Measurements from ENCODE around the gene OR2L3.
"Not testable (repeated sequence)": the region's sequence is repeated elsewhere in the genome, so short reads cannot be mapped to it uniquely, and the experiment has no call there.

OR2L3 gene, protein sequence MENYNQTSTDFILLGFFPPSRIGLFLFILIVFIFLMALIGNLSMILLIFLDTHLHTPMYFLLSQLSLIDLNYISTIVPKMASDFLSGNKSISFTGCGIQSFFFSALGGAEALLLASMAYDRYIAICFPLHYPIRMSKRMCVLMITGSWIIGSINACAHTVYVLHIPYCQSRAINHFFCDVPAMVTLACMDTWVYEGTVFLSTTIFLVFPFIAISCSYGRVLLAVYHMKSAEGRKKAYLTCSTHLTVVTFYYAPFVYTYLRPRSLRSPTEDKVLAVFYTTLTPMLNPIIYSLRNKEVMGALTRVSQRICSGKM

DNA sequence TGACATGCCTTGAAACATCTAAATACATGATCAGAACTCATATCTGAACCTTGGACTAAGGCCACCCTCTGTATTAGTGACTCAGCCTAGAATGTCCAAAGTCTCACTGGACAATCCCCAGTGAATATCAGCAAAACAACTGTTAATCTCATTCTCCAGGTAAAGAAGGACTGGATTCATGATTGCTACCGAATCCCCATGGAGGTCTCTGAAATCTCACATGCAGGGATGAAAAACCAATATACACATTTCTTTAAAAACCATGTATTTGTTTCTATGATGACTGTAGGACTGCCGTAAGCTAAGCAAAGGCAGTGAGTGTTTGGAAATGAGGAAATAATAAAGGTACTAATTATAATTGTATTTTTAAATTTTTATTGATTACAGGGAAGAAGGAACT lies at the start of gene OR2L3:
TSS of gene OR2L3 (plus strand) at position 301 of the 400 bp plus-strand sequence. CDS start 13,846 bp downstream, outside the sequence.
- DNase-seq = no peak

DNA sequence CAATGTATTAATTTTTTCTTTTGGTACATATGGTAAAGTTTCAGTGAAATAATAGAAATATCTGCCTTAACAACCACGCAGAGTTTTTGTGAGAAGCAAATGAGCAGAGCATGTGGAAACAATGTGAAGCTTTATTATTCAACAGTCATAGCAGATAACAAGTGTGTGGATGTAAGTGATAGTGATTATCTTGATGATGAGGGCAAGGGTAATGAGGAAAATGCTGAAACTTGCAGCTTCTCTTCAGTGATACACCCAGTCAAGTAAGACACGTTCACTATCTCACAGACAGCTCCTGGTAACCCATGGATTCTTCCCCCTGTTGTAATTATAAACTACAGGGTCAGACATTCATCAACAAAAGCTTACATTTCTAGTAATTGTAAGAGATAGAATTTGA lies 47.8 kb upstream of the OR2L3 start:
- no peak for DNase-seq

DNA sequence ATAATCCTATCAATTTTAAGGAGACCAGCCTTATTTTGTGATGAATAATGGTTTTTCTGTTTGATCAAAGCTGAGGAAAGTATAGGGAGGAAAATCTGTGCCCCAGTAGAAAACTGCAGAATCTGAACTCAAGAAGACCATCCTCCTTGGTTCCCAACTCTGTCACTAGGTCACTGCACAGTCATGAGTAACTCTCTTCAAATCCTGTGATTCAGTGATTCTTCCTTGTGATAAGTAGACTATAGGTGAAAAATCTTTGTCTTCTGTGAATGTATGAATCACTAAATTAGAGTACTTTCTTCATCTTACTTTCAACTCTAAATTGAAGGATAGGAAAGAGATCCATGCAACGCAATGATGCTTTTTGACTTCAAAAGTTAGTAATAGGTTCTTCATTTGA lies 46.5 kb upstream of the OR2L3 start:
- no peak for DNase-seq

DNA sequence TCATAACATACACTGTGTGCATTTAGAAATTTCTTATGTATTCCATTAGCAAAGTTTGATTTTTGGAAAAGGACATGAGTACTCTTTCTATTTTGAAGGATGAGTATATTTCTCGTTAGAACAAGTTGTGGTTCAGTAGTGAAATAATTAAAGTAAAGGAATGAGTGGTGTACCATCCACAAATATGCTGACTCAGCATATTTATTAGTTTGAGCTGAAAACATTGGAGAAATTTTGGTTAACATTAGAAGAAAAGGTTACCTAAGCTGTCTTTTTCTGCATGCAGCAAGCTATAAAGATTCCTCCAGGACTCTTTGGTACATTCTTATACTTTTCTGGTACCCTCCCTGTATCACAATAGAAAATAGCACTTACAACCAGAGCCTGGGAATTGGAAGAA lies 38.9 kb upstream of the OR2L3 start:
- DNase-seq = no peak

DNA sequence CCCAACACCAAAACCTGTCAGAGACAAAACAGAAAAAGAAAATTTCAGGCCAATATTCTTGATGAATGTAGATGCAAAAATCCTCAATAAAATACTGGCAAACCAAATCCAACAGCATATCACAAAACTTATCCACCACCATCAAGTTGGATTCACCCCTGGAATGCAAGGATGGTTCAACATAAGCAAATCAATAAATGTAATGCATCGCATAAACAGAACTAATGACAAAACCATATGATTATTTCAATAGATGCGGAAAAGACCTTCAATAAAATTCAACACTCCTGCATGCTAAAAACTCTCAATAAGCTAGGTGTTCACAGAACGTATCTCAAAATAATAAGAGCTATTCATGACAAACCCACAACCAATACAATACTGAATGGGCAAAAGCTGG lies 37.0 kb upstream of the OR2L3 start:
- DNase-seq = no peak

DNA sequence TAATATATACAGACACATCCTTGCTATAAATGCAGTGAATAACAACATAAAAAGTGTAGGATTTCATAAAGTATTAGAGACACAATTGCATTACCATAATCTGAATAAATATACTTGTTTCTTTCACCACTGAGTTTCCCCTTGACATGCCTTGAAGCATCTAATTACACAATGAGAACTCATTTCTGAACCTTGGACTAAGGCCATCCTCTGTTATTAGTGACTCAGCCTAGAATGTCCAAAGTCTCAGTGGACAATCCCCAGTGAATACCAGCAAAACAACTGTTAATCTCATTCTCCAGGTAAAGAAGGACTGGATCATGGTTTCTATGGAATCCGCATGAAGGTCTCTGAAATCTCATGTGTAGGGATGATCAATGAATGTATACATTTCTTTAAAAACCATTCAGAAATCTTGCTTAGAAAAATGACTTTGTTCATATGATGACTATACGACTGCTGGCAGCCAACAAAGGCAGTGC lies 33.4 kb upstream of the OR2L3 start, which contains the start of gene OR2L5:
TSS of gene OR2L5 (plus strand) at position 432 of the 482 bp plus-strand sequence. CDS start 8,288 bp downstream, outside the sequence.
- DNase-seq = no peak

DNA sequence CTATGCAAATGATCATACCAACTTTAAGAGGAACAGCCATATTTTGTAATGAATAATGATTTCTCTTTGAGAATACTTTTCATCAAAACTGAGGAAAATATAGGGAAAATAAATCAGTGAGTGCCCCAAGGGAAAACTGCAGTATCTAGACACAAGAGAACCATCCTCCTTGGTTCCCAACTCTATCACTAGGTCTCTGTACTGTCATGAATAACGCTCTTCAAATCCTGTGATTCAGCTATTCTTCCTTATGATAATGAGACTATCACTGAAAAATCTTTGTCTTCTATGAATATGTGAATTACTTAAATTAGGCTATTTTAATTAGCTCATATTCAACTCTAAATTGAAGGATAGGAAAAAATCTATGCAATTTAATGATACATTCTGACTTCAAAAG lies 30.8 kb upstream of the OR2L3 start:
- DNase-seq = no peak

DNA sequence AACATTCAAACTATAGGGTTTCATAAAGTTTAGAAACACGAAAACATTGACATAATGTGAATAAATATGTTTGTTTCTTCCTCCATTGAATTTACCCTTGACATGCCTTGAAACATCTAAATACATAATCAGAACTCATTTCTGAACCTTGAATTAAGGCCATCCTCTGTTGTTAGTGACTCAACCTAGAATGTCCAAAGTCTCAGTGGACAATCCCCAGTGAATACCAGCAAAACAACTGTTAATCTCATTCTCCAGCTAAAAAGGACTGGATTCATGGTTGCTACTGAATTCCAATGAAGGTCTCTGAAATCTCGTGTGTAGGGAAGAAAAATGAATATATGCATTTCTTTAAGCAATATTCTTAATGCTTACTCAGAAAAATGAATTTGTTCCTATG lies 16.9 kb upstream of the OR2L3 start, which contains the start of gene OR2L2:
TSS of gene OR2L2 (plus strand) at position 301 of the 400 bp plus-strand sequence. CDS start 8,198 bp downstream, outside the sequence.
- no peak for DNase-seq

DNA sequence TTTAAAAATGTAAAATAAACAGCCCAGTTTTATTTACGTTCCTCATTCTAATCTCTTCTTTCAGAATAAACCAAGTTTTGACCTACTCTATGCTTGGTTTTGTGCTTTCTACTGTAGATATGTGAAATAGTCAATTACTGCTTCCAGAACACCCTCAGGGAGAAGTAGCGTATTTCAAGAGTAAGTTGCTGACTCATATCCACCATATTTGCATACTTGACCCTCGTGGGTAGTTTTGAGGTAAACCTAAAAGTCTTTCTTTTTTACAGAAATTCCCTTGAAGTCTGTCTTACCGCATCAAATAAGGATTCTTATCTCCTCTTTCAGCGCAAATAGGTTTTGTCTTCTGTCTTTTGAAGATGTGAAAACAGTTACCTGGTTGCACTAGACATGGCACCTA lies 1.4 kb upstream of the OR2L3 start:
- no peak for DNase-seq

DNA sequence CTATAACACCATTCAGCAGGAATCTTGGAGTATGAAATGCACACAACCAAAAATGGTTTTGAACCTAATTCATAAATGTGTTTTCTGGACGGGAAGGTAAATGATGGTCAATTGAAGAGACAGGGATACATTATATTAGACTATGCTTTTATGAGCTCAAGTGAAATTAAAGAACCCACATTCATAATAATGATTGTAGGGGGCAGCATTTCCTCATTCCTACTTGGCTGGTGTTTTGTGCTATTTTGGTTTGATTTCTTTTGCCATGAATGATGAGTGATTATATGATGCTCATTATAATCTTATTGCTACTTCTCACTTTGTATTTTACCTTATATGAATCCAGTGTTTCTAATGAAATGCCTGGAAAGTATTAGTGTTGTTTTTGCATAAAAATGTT lies 372 bp downstream of the OR2L3 start:
- DNase-seq = no peak

DNA sequence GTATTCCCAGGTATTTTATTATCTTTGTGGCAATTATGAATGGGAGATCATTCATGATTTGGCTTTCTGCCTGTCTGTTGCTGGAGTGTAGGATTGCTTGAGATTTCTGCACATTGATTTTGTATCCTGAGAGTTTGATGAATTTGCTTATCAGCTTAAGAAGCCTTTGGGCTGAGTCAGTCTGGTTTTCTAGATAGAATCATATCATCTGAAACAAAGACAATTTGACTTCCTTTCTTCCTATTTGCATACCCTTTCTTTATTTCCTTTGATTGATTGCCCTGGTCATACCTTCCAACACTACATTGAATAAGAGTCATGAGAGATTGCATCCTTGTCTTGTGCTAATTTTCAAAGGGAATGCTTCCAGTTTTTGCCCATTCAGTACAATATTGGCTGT lies 8.0 kb downstream of the OR2L3 start:
- DNase-seq = no peak

DNA sequence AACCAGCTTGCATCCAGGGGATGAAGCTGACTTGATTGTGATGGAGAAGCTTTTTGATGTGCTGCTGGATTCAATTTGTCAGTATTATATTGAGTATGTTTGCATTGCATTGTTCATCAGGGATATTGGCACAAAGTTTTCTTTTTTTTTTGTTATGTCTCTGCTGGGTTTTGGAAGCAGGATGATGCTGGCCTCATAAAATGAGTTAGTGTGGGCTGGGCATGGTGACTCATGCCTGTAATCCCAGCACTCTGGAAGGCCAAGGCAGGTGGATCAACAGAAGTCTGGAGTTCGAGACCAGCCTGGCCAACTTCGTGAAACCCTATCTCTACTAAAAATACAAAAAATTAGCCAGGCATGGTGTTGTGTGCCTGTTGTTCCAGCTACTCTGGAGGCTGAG lies 8.6 kb downstream of the OR2L3 start:
- no peak for DNase-seq

DNA sequence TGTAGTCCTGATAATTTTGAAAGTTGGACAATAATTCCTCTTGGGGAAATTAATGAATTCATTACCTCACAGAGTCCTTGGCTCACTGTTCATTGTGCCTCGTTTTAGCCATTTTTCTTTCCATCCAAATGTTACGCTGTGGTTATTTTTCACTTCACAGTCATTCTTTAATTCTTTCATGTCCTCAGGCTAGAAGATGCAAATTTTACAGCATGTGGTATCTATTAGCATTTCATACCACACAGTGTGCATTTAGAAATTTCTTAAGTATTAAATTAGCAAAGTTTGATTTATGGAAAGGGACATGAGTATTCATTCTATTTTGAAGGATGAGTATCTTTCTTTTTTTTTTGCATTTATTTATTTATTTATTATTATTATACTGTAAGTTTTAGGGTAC lies 18.4 kb downstream of the OR2L3 start:
- no peak for DNase-seq

DNA sequence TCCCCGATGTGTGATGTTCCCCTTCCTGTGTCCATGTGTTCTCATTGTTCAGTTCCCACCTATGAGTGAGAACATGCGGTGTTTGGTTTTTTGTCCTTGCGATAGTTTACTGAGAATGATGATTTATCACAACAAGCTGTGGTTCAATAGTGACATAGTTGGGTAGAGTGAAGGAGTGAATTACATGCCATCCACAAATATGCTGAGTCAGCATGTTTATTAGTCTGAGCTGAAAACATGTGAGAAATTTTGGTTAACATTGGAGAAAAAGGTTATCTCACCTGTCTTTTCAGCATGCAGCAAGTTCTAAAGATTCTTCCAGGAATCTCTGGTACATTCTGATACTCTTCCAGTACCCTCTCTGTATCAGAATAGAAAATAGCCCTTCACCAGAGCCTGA lies 19.0 kb downstream of the OR2L3 start:
- no peak for DNase-seq

DNA sequence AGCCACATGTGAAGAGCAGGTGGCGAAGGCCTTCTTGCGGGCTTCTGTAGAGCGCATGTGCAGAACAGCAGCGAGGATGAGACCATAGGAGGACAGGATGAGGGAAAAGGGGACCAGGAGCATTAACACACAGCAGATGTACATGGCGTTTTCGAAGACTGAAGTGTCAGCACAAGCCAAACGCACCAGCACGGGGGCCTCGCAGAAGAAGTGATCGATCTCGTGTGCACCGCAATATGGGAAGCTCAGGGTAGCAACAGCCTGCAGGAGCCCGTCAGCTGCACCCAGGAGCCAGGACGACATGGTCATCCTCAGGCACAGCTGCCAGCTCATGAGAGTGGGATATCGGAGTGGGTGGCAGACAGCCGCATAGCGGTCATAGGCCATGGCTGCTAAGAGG lies 37.2 kb downstream of the OR2L3 start:
- DNase-seq = not testable (repeated sequence)

DNA sequence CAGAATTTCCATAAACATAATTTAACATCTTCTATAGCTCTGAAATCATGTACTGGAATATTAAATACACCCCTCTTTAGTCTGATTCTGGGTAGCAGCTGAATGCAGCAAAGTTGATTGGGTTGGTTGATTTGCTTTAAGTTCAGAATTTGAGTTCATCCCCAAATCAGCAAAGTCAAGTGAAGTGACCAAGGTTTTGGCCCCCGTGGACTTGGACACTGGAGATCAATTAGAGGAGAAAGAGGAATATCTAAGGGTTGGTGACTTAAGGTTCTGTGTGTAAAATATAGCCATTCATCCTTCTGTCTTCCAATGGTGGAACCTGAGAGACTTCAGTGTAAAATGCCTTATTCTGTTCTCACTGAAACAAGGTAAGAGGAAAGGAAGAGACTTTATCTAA lies 48.2 kb downstream of the OR2L3 start, which contains the start of gene OR2L13:
TSS of gene OR2L13 (plus strand) at position 301 of the 400 bp plus-strand sequence. CDS start 4,192 bp downstream, outside the sequence.
- no peak for DNase-seq

DNA sequence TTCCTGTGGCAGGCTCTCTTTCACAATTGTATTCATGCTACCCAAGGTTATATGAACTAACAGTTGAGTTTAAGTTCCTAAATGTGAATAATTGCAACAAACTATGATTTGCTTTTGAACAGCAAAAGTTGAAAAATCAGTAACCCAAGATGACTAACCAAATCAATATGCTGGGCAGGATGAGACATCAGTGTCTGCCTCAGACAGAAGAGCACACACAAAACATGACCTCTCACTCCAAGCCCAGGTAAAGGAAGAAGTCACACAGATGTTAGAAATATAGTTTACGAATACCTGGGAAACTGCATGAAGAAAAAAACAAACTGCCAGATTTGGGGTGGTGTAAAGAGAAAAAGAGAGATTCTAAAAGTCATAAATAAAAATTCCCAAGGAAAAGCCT lies 51.9 kb downstream of the OR2L3 start:
- DNase-seq = no peak

DNA sequence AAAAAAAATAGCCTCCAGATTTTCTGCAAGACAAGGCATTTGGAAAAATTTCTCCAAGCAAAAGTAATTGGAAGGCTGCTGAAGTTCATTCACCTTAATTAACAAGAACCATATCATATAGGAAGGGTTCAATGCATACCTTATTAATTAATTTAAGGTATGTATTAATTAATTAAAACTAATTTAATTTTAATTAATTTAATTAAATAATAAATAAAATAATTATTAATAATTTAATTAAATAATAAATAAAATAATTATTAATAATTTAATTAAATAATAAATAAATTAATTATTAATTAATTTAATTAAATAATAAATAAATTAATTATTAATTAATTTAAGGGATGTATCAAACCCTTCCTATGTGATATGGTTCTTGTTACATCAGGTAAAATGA lies 56.2 kb downstream of the OR2L3 start:
- no peak for DNase-seq

DNA sequence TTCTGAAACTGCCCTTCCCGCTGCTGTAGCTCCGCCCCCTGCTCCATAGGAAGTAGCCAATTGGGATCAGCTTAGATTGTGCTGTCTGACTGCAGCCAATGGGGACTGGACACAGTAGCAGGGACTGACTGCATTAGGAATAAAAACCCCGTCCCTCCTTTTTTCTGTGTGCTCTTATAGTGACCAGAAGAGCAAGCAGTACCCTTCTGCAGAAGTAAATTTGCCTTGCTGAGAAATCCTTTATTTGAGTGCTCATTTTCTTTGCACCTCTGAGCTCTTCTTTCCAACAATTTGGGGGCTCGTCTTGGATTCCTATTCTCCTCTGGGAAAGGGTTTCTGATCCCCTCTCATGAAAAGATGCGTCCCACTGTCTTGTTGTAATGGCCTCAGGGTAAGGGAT lies 64.5 kb downstream of the OR2L3 start:
- DNase-seq = no peak

Measured in CD4-positive, alpha-beta T cell treated with Interferon gamma for 1 hour (primary cell).